ENCODE results near the gene GGA1.

DNA sequence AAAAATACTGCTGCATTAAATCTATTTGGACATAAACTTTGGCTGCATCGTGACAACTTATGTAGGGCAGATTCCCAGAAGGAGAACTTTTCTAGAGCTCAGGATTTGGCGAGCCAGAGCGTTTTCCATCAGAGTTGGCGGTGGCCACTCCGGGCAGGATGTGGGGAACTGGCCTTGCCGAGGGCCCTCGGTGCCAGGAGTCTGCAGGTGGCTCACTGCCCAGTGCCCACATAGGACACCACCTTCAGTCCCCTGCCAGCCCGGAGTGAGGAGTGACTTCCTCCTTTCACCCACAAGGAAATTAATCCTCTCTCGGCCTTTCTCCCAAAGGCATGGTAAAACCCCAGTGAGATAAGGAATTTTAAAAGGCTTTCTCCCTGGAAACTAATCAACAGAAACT, 27.1 kb upstream of the GGA1 start:
- TF ChIP-seq, protein P1, sequence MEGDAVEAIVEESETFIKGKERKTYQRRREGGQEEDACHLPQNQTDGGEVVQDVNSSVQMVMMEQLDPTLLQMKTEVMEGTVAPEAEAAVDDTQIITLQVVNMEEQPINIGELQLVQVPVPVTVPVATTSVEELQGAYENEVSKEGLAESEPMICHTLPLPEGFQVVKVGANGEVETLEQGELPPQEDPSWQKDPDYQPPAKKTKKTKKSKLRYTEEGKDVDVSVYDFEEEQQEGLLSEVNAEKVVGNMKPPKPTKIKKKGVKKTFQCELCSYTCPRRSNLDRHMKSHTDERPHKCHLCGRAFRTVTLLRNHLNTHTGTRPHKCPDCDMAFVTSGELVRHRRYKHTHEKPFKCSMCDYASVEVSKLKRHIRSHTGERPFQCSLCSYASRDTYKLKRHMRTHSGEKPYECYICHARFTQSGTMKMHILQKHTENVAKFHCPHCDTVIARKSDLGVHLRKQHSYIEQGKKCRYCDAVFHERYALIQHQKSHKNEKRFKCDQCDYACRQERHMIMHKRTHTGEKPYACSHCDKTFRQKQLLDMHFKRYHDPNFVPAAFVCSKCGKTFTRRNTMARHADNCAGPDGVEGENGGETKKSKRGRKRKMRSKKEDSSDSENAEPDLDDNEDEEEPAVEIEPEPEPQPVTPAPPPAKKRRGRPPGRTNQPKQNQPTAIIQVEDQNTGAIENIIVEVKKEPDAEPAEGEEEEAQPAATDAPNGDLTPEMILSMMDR (IDR thresholded peaks at IDR 0.05; ENCODE audit: low read length): no peak
- no peak for TF ChIP-seq EZH2 (IDR thresholded peaks at IDR 0.05; ENCODE audit: borderline replicate concordance, low read length)

Data from OCI-LY1 (cell line).